Measurements from ENCODE around the gene RPL38. TPM values are rescaled to one million over a fixed set of nuclear protein-coding genes. Genes with fewer than 3 reads are reported as not detected.
"Not testable (repeated sequence)": the region's sequence is repeated elsewhere in the genome, so short reads cannot be mapped to it uniquely, and the experiment has no call there.

The RPL38 gene
- total RNA-seq, 1 donor from 2014 or later, result 724 TPM

DNA sequence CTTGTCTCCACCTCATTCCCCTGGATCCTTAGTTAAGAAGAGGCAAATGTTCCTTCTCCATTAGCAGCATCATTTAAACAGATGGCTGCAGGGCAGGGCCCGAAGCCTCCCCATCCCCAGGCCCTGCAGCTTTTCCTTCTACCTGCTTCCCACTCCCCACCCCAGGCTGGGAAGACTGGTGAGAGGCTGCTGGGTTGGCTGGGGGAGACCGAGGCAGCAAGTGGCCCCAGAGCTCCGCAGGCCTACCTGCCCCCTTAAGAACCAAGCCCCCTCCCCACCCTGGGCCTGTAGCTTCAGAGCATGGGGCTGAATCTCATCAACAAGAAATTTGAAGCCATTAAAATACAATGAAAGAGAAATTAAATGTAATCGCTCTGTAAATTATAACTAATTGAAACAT is 22.1 kb upstream of the RPL38 start:
- no peak for ATAC-seq
- DNase-seq, result no peak
- intact Hi-C loops (cut with micrococcal nuclease), result no loop called here

DNA sequence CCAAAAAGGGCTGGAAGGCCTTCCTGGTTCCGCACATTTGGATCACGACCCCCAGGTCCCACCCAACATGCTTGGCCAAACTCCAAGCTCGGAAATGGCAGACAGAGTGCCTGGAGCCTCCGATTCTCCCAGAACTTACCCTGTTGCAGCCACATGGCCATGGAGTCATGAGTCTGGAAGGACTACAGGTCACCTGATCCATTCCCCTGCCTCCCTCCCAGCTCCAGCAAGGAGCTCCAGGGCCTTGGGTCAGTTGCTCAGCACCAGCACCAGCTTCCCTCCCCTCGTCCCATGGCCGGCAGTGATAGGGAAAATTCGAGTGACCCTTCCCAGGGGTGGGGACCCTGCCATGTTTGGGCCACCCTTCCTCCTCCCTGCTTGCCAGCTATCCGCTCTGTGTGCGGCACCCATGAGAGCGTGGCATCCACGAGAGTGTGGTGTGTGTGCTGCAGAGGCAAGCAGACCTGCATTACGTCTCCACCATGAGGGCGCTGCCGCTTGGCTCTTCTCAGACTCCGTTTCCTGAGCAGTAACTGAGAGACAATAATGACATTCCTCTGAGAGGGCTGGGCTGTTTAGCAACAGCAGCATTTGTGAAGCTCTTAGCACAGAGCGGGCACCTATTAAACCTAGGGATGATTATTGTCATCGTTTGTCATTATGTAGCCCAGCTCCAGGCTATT is 21.3 kb upstream of the RPL38 start:
- DNase-seq, result no peak
- intact Hi-C loops (cut with micrococcal nuclease), result no loop called here
- no peak for ATAC-seq

DNA sequence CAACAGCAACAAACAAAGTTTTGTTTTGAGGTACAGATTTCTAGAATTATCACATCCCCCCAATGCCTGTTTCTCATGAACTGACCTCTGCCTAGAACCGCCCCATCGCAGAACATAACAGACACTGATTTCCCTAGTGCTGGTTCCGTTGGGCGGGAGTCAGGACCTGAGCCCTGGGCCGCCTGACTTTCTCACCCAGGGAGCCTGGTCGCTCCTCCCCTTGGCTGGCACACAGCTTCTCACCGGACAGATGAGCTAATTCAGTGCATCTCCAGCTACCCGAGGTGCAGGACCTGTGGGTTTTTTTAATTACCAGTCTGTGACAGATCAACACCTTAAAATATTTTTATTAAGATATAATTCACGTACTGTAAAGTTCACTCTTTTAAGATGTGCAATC is 20.1 kb upstream of the RPL38 start:
- ATAC-seq (no peak), DNase-seq (no peak)
- intact Hi-C loops (cut with micrococcal nuclease), result no loop called here

DNA sequence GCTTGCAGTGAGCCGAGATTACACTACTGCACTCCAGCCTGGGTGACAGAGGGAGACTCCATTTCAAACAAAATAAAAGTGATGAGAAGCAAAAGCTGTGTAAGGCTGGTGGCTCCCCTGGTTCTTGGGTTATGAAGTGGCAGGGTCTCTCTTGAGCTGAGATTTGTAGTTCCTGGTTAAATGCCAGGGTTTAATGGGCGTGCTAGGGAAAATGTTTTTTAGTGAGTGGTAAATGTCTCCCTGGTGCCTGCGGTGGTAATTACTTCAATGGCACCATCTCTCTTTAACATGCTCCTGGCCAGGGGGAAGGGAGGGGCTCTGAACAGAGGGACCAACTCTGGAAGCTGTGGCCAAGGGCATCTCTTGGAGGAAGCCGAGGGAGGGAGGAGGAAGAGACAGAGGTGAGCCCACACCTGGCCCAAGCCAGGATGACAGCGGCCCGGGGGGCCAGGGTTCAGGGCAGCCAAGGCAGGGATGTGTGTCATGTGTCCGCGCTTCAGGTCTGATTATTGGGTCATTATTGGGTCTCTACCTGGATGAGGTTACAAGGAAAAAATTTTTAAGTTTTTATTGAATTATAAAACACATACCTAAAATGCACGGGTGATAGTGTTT is 17.8 kb upstream of the RPL38 start:
- intact Hi-C loops (cut with micrococcal nuclease), result no loop called here
- no peak for ATAC-seq
- DNase-seq, result no peak

DNA sequence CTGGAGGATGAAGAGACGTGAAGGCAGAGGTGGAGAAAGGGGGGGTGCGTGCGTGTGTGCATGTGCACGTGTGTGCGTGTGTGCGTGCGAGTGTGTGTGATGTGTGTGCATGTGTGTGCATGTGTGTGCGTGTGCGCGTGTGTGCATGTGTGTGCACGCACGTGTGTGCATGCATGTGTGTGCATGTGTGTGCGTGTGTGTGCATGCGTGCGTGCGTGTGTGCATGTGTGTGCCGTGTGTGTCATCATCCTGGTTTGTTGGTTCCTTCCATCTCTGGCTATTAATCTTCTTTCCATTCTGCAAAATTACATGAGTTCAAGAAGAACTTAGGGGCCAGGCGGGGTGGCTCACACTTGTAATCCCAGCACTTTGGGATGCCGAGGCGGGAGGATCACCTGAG is 17.0 kb upstream of the RPL38 start:
- intact Hi-C loops (cut with micrococcal nuclease), result no loop called here
- ATAC-seq (no peak), DNase-seq (no peak)

DNA sequence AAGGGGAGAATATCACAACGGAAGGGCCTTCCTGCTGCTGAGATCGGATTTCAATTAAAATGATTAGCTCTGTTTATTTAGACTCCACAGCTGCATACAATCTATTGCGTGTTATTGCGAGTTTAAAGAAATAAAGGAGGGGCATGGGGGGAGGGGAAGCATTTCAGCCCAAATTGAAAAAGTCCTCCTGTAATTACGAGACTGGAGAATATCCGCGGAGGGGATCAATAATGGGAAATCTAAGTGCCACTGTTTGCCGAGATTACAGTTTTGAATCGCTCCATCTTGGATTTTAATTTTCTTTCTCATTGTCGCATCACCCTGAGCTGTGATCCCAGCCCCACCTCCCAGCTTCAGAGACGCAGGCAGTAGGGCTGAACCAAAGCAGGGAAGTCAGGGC is 15.7 kb upstream of the RPL38 start:
- DNase-seq (no peak), ATAC-seq (no peak)
- intact Hi-C loops (cut with micrococcal nuclease), result no loop called here

DNA sequence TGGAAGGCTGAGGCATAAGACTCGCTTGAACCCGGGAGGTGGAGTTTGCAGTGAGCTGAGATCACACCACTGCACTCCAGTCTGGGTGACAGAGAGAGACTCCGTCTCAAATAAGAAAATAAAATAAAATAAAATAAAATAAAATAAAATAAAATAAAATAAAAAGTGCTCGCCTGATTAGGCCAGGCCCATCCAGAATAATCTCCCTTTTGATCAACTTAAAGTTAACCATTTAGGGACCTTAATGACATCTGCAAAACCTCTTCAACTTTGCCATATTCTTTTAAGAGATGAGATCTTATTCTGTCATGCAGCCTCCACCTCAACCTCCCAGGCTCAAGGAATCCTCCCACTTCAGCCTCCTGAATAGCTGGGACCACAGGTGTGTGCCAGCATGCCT is 14.8 kb upstream of the RPL38 start:
- ATAC-seq; intact Hi-C loops (cut with micrococcal nuclease); DNase-seq: not testable (repeated sequence)

DNA sequence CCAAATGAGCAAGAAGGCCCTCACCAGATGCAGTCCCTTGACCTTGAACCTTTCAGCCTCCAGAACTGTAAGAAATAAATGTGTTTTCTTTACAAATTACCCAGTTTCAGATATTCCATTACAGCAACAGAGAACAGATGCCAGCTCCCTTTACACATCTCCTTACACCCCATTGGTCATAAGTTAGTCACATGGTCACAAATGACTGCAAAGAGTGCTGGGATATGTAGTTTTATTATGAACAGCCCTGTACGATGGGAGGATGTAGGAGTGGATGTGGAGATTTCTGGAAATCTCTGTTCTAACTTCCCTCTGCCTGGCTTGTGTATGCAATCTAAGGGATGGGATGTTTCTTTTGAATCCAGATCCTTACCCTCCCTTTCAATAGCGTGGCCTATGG is 13.3 kb upstream of the RPL38 start:
- intact Hi-C loops (cut with micrococcal nuclease), result no loop called here
- ATAC-seq (peak; percentile 78), DNase-seq (no peak)

DNA sequence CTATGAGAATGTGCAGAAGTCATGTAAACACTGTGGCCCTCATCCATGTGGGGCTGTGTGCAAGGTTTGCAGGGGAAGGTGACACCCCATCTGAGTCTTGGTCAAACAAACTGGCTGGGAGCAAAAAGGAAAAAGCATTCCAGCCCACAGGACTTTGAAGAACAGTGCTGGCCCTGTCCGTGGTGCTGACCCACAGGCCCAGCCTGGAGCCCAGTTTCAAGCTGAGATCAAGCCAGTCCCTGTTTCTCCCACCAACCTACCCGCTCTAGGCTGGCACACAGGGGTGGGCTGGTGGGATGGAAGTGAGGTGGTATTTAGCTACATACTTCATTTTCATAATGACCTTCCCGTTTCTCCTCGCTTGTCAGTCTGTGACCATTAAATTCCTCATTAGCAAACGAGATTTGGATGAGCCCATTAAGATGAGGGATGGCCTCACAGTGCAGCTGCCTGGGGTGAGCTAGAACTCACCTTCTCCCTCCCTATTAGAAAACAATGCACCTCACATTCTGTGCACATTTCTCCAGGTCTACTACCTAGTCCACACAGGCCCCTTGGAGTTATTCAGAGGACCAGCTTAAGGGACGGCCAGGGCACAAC is 12.6 kb upstream of the RPL38 start:
- ATAC-seq (peak; percentile 26), DNase-seq (no peak)
- intact Hi-C loops (cut with micrococcal nuclease), result no loop called here

DNA sequence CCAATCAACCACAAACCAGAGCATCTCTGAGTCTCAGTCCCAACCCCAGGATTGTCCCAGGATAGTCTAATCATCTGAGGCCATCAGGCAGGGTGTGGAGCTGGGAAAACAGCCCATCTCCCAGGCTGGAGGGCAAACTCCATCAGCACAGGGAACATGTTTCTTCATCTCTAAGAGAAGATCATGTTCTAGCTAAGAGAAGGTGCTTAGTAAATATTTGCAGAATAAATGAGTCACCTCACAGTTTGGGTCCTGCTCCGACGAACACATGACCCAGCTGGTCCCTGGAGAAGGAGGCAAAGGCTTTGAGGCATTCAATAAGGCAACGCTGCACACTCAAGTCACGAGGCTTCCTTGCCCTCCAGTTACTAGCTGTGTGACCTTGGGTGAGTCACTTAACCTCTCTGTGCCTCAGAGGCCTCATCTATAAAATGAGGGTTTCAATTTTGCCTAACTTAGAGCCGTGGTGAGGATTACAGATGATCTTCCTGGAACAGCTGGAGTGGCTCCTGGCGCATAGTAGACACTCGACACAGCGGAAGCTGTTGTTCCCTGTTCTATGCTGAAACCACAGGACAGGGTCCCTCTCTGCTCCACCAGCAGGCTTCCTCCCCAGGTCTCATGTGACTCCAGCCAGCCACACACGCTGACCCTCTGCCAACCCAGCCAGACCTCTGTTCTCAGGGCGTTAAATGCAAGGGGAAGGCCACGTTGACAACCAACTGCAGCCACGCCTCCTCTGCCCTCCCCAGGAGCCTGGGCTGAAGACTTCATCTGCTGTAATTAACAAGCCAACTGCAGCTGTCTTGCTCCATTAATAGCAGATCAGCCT is 10.3 kb upstream of the RPL38 start:
- intact Hi-C loops (cut with micrococcal nuclease), result no loop called here
- ATAC-seq (peak; percentile 72), DNase-seq (peak; percentile 68)

DNA sequence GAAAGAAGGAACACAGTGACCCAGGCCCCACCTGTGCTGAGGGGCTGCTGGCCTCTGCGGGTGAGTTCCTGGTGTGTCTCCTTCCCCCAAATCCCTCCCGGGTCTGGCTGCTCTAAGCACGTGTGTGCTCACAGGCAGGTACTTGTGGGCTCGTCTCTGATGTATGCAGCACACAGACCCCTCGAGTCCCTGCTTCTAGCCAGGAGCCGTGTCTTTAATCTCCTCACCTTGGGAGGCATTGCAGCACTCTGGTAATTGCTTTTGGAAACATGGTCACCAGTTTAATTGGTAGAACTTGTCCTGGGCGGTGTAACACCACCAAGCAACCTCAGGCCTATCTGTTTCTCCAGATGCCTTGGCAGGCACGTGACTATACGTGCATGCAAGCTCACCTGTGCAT is 8.8 kb upstream of the RPL38 start:
- intact Hi-C loops (cut with micrococcal nuclease), result no loop called here
- ATAC-seq (no peak), DNase-seq (no peak)

DNA sequence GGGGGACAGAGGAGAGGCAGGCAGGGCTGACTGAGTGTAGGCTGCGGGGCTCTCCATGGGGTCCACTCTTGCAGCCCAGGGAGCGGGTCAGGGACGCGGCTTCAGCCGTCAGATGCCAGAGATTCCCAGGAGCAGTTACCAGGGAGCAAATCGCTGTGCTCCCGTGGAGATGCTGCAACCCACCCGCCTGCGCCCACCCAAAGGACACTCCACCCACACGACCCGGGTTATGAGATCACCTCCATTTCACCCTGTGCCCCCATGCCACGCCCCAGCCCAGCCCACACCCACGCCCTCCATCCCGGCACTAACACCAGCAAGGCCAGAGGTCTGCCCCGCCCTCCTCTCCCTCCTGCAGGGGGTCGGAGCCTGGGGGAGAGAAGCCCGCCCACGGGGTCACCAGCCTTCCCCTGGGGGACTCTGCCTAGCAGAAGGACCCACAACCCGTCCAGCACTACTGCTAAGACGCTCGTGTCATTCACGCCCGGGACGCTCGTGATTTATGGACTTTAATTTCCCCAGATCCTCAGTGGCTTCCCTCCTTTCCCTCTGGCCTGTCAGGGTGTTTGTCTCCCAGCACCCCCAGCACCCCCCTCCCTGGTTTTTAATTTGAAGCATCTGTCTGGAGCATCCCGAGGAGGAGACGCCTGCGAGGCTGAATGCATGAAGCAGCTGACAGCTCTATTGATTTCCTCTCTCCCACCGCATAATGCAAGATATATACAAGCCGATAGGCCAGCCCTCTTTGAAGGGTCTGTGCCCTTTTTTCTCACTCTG is 6.7 kb upstream of the RPL38 start:
- intact Hi-C loops (cut with micrococcal nuclease), result no loop called here
- no peak for ATAC-seq
- DNase-seq, result no peak

DNA sequence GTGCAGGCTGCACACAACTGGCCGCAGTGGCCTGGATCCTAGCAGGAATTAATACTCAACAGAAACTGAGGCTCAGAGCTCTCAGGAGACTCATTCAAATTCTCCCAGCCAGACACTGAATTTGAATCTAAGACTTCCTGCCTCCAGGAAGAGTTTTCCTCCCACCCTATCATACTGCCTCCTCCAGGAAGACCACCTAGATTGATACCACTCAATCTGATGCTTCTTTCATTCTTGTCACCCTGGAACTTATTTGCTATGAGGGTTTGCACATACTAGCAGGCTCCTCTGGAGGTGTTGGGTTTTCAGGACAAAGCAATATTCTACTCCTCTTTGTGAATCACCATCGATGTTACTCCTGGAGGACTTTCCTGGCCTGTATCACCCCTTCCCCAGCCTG is 5.7 kb upstream of the RPL38 start:
- no peak for DNase-seq
- no peak for ATAC-seq
- intact Hi-C loops (cut with micrococcal nuclease), result no loop called here

DNA sequence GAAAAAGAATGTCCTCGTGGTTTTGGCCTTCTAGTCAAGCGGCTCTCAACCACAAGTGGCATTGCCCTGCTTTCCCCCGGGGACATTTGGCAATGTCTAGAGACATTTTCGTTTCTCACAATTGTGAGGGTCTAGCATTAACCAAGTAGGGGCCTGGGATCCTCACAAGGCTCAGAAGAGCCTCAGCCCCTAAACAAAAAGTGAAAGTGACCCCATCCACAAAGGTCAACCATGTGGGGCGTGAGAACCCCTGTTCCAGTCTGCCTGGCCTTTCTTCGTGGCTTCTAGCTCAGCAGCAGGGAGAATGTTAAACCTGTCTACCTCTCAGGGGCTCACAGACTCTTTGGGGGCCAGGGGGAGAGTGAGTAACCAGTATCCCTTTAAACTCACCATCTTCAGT is 4.8 kb upstream of the RPL38 start:
- no peak for DNase-seq
- no peak for ATAC-seq
- intact Hi-C loops (cut with micrococcal nuclease), result no loop called here

DNA sequence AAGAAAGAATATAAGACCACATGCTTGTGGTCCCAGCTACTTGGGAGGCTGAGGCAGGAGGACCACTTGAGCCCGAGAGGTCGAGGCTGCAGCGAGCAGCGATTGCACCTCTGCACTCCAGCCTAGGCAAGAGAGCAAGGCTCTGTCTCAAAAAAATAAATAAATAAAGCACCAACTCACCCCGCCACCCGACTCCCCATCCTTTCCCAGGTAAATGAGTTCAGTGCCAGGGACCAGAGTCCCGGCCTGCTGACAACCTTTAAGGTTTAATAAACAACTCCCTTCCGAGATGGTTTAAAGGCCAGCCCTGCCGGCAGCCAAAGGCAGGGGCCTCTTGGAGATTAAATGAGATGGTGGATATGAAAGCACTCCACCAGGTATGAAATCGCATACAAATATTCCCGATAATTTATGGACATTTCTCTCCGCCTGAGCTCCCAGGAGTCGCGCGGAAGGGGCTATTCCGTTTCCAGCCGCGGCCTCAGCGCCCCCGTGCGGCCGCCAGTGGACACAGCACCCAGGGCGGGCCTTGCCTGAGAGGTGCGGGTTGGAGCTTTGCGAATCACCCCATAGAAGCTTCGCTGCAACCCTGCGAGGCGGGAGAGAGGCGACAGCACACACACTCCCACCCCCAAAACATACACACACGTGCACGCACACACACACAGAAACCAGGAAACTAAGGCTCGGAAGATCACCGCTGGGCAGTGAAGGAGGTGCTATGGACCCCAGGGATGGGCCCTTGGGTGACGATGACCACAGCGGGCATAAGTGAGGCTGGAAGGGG is 4.0 kb upstream of the RPL38 start:
- intact Hi-C loops (cut with micrococcal nuclease), result no loop called here
- peak; percentile 53 for ATAC-seq
- DNase-seq, result peak; percentile 73

DNA sequence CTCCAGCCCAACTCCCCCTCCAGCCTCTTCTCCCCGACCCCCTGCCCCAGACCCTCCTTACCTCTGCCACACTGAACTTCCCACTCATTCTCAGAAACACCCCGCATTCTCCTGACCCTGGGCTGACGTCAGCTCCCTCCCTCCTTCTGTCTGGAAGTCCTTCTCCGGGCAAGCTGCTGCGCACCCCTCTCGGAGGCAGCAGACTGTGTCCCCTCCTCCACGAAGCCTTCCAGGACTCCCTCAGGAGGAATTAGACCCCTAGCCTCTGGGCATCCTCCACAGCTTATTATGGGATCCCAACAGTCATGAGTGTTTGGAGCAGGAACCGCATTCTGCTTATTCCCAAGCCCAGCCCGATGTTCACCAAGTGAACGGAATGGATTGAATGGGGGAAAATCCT is 3.4 kb upstream of the RPL38 start:
- DNase-seq, result no peak
- intact Hi-C loops (cut with micrococcal nuclease), result no loop called here
- ATAC-seq, result no peak

DNA sequence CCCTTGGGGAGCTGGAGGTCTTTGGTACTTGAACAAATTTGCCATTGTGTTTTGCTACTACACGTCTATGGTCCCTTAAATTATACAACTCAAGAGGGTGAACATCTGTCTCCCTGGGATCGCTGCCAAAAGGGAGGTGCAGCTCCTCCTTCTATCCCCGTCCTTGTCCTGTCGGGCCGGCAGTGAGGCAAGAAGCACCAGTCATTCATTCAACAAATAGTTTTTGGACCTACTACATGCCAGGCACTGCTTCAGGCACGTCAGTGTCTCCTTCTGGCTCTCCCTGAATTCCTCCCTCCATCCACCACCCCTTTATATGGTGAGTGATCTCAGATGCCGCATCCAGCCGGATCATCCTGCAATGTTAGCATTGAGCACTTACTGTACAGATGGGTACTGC is 2.2 kb upstream of the RPL38 start:
- DNase-seq (no peak), ATAC-seq (no peak)
- intact Hi-C loops (cut with micrococcal nuclease), result no loop called here

DNA sequence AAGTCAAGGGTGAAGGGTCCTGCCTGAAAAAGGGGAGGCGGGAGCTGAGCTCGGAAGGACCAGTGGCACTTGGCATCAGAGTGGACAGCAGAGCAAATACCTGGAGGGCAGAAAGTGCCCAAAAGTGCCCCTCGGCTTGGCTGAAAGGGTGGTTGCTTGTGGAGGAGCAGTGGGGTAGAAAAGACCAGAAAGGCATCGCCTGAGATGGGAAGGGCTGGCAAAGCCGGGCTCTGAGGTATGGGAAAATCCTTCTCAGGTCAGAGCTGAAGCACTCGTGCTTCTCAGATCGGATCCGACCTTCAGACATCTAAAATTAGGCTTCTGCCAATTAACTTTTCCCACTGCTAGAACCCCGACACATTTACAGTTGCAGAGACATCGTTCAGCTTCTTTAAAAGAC is 1.5 kb upstream of the RPL38 start:
- ATAC-seq, result no peak
- intact Hi-C loops (cut with micrococcal nuclease), result no loop called here
- DNase-seq, result no peak

DNA sequence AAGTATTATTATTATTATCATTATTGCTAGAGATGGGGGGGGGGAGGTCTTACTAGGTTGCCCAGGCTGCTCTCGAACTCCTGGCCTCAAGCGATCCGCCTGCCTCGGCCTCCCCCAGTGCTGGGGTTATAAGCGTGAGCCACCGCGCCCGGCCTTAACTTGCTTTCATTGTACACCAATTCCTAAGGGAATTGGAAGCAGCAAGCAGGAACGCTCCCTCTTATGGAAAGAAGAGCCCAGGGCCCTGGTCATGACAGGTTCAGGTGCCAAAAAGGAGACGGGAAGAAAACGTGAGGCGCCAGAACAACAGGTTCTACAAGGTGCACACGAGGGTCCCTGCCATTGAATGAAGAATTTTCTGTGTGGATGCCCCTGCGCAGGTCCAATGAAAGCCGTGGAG is 540 bp upstream of the RPL38 start:
- ATAC-seq (no peak), DNase-seq (peak; percentile 43)
- intact Hi-C loops (cut with micrococcal nuclease), result no loop called here
